ENCODE data around the gene SLC13A1. TPM values are rescaled to one million over a fixed set of nuclear protein-coding genes. Genes with fewer than 3 reads are reported as not detected.

The SLC13A1 gene
- total RNA-seq (2022; extraction: Qiagen RNA extraction) = not detected in 5 replicates

GRCh38 chr7:123199883-123200282 lies at the start of gene SLC13A1:
TSS of gene SLC13A1 (minus strand) at chr7:123199969. CDS start at chr7:123199946, 23 bp downstream.

Other genes with a start within 250 kb of the SLC13A1 start
- not detected in 5 replicates for gene TAS2R16, start 204.3 kb downstream of the SLC13A1 start, total RNA-seq (2022; extraction: Qiagen RNA extraction)

All from A549 treated with CORT108297 at 1 μM for 4 hours (cell line).